Aorta (tissue), 5 donors: ENCODE results near the gene IDH3A. TPM values are rescaled to one million over a fixed set of nuclear protein-coding genes. Genes with fewer than 3 reads are reported as not detected.

Experiments
- ATAC-seq: fragments of 200-7000 bp; cut with Tn5 transposase; one replicate; pipeline ENCODE4 v1.9.1; 2022; ENCODE audit warnings: moderate library complexity; ENCODE audit not compliant: low FRiP score
- DNase-seq, 2 donors: peaks; one replicate each; pipeline ENCODE4 v3.0.0-alpha.2; 2020
- H3K27ac ChIP-seq, 2 donors: one replicate each; pipeline ENCODE4 v1.5.1; 2013; ENCODE audit warnings: low read length in 2 of 2, mild to moderate bottlenecking in 2 of 2, moderate library complexity in 2 of 2, control low read depth in 1 of 2, inconsistent platforms in 1 of 2, low read depth in 1 of 2
- H3K27me3 ChIP-seq, 2 donors: one replicate each; pipeline ENCODE4 v1.6.1; 2013; ENCODE audit warnings: control low read depth in 1 of 2, low read length in 1 of 2, mild to moderate bottlenecking in 1 of 2, moderate library complexity in 1 of 2; ENCODE audit not compliant: insufficient read depth in 2 of 2, control insufficient read depth in 1 of 2
- H3K36me3 ChIP-seq, 2 donors: one replicate each; pipeline ENCODE4 v1.6.1; 2013; ENCODE audit warnings: control low read depth in 1 of 2, low read length in 1 of 2, mild to moderate bottlenecking in 1 of 2; ENCODE audit not compliant: insufficient read depth in 2 of 2, control insufficient read depth in 1 of 2
- H3K4me1 ChIP-seq, 2 donors: one replicate each; pipeline ENCODE4 v1.6.1; 2013; ENCODE audit warnings: low read length in 2 of 2, control low read depth in 1 of 2, mild to moderate bottlenecking in 1 of 2, moderate library complexity in 1 of 2; ENCODE audit not compliant: insufficient read depth in 2 of 2, control insufficient read depth in 1 of 2
- H3K4me3 ChIP-seq, 2 donors: one replicate each; pipeline ENCODE4 v1.5.1; 2013; ENCODE audit warnings: low read length in 2 of 2, control low read depth in 1 of 2, mild to moderate bottlenecking in 1 of 2
- H3K9me3 ChIP-seq: one replicate; pipeline ENCODE4 v1.6.1; 2013; ENCODE audit warnings: mild to moderate bottlenecking, low read length; ENCODE audit not compliant: control insufficient read depth
- WGBS, 2 donors: extraction: QIAGEN DNeasy Blood & Tissue Kit; methylation state at CpG; one replicate each; pipeline ENCODE4 v1.1.7; 2013; 5-methylcytosine and 5-hydroxymethylcytosine counted together
- intact Hi-C, 2 donors: fragments of 100-400 bp; cut with DNase I; formaldehyde crosslinking; loops; one replicate each; pipeline versions ENCODE4 v1.14.2 to v1.15.0; 2022
- polyA plus RNA-seq, 2 donors: library from polyadenylated mRNA; stranded (reverse); fragments of 200-250 nt; gene quantifications; one replicate each; pipeline ENCODE4 v1.2.3, GENCODE V29; 2013
- total RNA-seq, 2 donors: library from RNA; stranded (reverse); fragmentation: NEBNext Ultra II Directional; extraction: Animal tissue kit (Norgen Biotek cat#: 25700); gene quantifications; one replicate each; pipeline ENCODE4 v1.2.1, GENCODE V29; 2021
- donor health status: healthy with polysubstance abuse.
- donor health status: Bipolar disorder and iron deficiency.
- donor health status: DM: no; HTN: no; CAD: no.
- donor health status: DM: no; HTN: no; CAD: no.
- donor health status: DM: yes; HTN: yes; CAD: no.

The IDH3A gene
- total and polyA plus RNA-seq, 4 donors, result 36.7 to 99.3 (median 64.5) TPM

DNA sequence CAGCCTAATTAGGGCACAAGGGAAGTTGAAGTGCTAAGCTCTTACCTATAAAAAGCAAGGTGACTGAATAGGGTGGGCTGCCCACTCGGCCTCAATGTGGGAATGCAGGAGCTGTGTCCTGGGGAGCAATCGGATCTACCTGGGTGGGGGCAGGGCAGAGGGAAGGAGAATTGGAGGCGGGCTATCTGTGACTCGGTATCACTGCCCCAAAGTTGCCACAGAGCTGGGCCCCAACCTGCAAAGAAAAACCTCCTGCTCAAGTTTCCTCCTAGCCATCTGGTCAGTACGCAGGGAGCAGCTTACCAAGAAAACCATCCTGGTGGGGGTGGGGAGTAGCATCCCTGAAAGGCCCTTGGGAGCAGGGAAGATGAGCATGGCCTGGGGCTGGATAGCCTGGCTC, 28.6 kb upstream of the IDH3A start:
- WGBS, 2 donors, result 88 to 90% methylated on average over 5 of the region's 5 CpGs
- no peaks in the 10 kb centered on the region for H3K9me3 ChIP-seq
- H3K27ac ChIP-seq, result no peak overlapping the region
- intact Hi-C loops, result no loop called here
- H3K36me3 ChIP-seq, result no peaks in the 10 kb centered on the region
- no peak for ATAC-seq
- H3K4me3 ChIP-seq, result no peak overlapping the region
- no peak for DNase-seq
- H3K27me3 ChIP-seq, result no peaks in the 10 kb centered on the region
- H3K4me1 ChIP-seq, result no peaks in the 10 kb centered on the region

- Histone ChIP-seq H3K36me3 (no peaks in the 10 kb centered on the region), H3K4me1 (no peaks in the 10 kb centered on the region), H3K27ac (no peak overlapping the region), H3K4me3 (no peak overlapping the region), H3K27me3 (no peaks in the 10 kb centered on the region), H3K9me3 (no peaks in the 10 kb centered on the region)
- DNase-seq (no peak), ATAC-seq (no peak)
- WGBS, 2 donors, result 71 to 80% methylated on average over 3 of the region's 3 CpGs
- intact Hi-C loops, result no loop called here
These were observed 23.9 kb upstream of the IDH3A start for GRCh38 chr15:78125267-78125666.

DNA sequence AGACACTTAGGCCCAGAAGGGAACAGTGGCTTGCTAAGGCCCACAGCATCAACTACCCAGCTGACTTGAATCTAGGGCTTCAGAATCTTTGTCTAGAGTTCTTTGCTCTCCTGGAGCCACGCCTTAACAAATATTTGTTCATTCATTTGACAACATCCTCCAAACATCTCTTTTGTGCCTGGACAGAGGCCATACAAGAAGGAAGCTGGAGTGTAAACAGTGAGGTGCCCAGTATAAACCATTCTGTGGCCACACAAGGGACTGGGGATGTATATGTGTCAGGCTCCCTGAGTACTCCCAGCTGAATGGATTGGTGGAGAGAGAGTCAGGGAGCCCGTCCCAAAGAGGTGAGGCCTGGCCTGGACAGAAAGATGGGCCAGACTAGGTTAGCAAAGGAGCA, 21.3 kb upstream of the IDH3A start:
- H3K4me1 ChIP-seq, result no peaks in the 10 kb centered on the region
- DNase-seq (no peak), ATAC-seq (no peak)
- no peak overlapping the region for H3K4me3 ChIP-seq
- H3K27ac ChIP-seq, result no peak overlapping the region
- intact Hi-C loops, result no loop called here
- no peaks in the 10 kb centered on the region for H3K27me3 ChIP-seq
- 91 to 93% methylated on average over 2 of the region's 2 CpGs for WGBS, 2 donors
- no peaks in the 10 kb centered on the region for H3K9me3 ChIP-seq
- no peaks in the 10 kb centered on the region for H3K36me3 ChIP-seq

- H3K4me1 ChIP-seq, result no peaks in the 10 kb centered on the region
- 50 to 57% methylated on average over 8 of the region's 8 CpGs for WGBS, 2 donors
- ATAC-seq, result no peak
- no peak overlapping the region for H3K27ac ChIP-seq
- H3K36me3 ChIP-seq, result no peaks in the 10 kb centered on the region
- H3K9me3 ChIP-seq, result no peaks in the 10 kb centered on the region
- intact Hi-C loops, result no loop called here
- H3K27me3 ChIP-seq, result no peaks in the 10 kb centered on the region
- H3K4me3 ChIP-seq, result no peak overlapping the region
- DNase-seq, result no peak
These were observed 19.9 kb upstream of the IDH3A start for GRCh38 chr15:78129077-78129750.

DNA sequence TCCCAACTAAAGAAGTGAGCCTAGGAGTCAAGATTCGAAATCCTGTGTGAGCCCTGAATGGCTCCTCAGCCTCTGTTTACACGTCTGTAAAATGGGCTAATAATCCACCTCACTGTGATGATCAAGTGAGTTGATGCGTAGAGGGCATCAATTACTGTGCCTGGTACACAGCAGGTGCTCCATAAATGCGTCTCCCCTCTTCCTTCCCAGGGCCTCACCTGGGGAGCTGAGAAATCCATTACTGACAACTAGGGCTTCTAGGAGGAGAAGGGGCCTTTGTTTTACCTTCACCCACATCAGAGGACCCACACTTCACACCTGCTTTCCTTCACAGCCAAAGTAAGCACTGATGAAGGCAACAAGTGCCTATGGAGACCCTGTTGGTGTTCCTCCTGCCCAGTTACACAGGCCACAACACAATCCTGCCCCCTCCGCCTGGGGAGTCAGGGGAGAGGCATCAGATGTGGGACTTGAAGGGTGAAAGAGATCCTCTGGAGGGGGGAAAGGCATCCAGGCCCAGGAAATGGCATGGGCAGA, 19.3 kb upstream of the IDH3A start:
- H3K27ac ChIP-seq, result no peak overlapping the region
- no peaks in the 10 kb centered on the region for H3K36me3 ChIP-seq
- ATAC-seq (no peak), DNase-seq (no peak)
- H3K4me3 ChIP-seq, result no peak overlapping the region
- 94 to 95% methylated on average over 5 of the region's 5 CpGs for WGBS, 2 donors
- no peaks in the 10 kb centered on the region for H3K27me3 ChIP-seq
- intact Hi-C loops, result loop anchor here in 1 of 2 donors (2.0 to 5.0 kb wide), 2 partner anchors 19 to 67 kb away; partner anchors contain the start of gene IDH3A
- no peaks in the 10 kb centered on the region for H3K4me1 ChIP-seq
- H3K9me3 ChIP-seq, result no peaks in the 10 kb centered on the region

GRCh38 chr15:78130466-78131294, 18.5 kb upstream of the IDH3A start:
- intact Hi-C loops, result loop anchor here in 1 of 2 donors (2.0 to 5.0 kb wide), 2 partner anchors 18 to 67 kb away; partner anchors contain the start of gene IDH3A
- 33 to 45% methylated on average over 34 to 51 of the region's 51 CpGs for WGBS, 2 donors
- ATAC-seq, result no peak
- no peaks in the 10 kb centered on the region for H3K9me3 ChIP-seq
- peak overlapping the region; percentile 49 to 60 for H3K4me3 ChIP-seq
- no peaks in the 10 kb centered on the region for H3K36me3 ChIP-seq
- no peaks in the 10 kb centered on the region for H3K4me1 ChIP-seq
- no peaks in the 10 kb centered on the region for H3K27me3 ChIP-seq
- DNase-seq, result no peak
- H3K27ac ChIP-seq, result no peak overlapping the region

GRCh38 chr15:78131295-78132061, 17.7 kb upstream of the IDH3A start, which contains the start of gene CIB2:
CIB2 (minus strand) TSS chr15:78131445; CDS start chr15:78131215, 230 bp downstream.
- Histone ChIP-seq H3K36me3 (no peaks in the 10 kb centered on the region), H3K27me3 (no peaks in the 10 kb centered on the region), H3K4me1 (no peaks in the 10 kb centered on the region), H3K27ac (peak within 1 kb of the TSS in 1 of 2 donors; percentile 9), H3K9me3 (no peaks in the 10 kb centered on the region), H3K4me3 (peak within 1 kb of the TSS; percentile 49 to 60)
- DNase-seq (peak; percentile 77 to 91), ATAC-seq (peak; percentile 91)
- 0 to 1% methylated on average over 70 to 79 of the region's 79 CpGs for WGBS, 2 donors
- intact Hi-C loops, result loop anchor here in 1 of 2 donors (2.0 to 5.0 kb wide), 2 partner anchors 17 to 66 kb away; partner anchors contain the start of gene IDH3A

DNA sequence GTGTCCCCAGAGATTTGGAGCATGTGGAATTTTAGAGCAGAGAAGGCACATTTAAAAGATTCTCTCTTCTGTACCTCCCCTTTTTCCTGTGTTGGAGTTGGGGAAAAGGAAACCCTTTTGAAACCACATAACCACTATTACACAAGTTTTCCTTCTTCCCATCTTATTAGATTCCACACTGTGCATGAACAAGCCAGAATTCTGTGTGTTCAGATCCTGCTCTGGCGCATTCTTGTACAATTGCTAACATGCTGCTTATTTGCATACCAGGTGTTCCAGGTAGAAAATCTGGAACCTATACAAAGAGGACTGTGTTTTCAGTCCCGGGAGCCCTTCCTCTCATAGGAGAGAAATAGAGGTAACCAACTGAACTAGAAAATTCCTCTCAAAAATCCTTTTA, 15.4 kb upstream of the IDH3A start:
- ATAC-seq (no peak), DNase-seq (no peak)
- Histone ChIP-seq H3K4me3 (no peak overlapping the region), H3K36me3 (no peaks in the 10 kb centered on the region), H3K27ac (no peak overlapping the region), H3K27me3 (no peaks in the 10 kb centered on the region), H3K9me3 (no peaks in the 10 kb centered on the region), H3K4me1 (no peaks in the 10 kb centered on the region)
- WGBS, 2 donors, result 93 to 97% methylated on average over 2 of the region's 2 CpGs
- intact Hi-C loops, result loop anchor here in 1 of 2 donors (5.0 kb wide), 1 partner anchor 64 kb away; no protein-coding TSS in a partner anchor
